ENCODE measurements around the gene TMEM164. TPM values are rescaled to one million over a fixed set of nuclear protein-coding genes. Genes with fewer than 3 reads are reported as not detected.

Gene TMEM164
- total RNA-seq, 4 donors from 2014 or later = 29.3 to 64.7 (median 44.6) TPM

- no peak for TF ChIP-seq CTCF (IDR thresholded peaks at IDR 0.05; ENCODE audit: low read depth)
Measured at GRCh38 chrX:110104078-110104477, 101.2 kb downstream of the TMEM164 start.

GRCh38 chrX:110108381-110108821 is 105.5 kb downstream of the TMEM164 start:
- no peak for TF ChIP-seq CTCF (IDR thresholded peaks at IDR 0.05; ENCODE audit: low read depth)

- TF ChIP-seq CTCF (IDR thresholded peaks at IDR 0.05; ENCODE audit: low read depth) = no peak
Measured at GRCh38 chrX:110114260-110114776, 111.4 kb downstream of the TMEM164 start.

- TF ChIP-seq CTCF (IDR thresholded peaks at IDR 0.05; ENCODE audit: low read depth) = no peak
Measured at GRCh38 chrX:110116066-110116980, 113.4 kb downstream of the TMEM164 start.

- no peak for TF ChIP-seq CTCF (IDR thresholded peaks at IDR 0.05; ENCODE audit: low read depth)
Measured at GRCh38 chrX:110118530-110118929, 115.6 kb downstream of the TMEM164 start.

- TF ChIP-seq CTCF (IDR thresholded peaks at IDR 0.05; ENCODE audit: low read depth) = no peak
Measured at GRCh38 chrX:110119480-110119879, 116.6 kb downstream of the TMEM164 start.

- TF ChIP-seq CTCF (IDR thresholded peaks at IDR 0.05; ENCODE audit: low read depth) = no peak
Measured at GRCh38 chrX:110120025-110120424, 117.1 kb downstream of the TMEM164 start.

Data from subcutaneous adipose tissue (tissue), 4 donors.